HepG2 (cell line): Measurements from ENCODE around the gene RECK. TPM values are rescaled to one million over a fixed set of nuclear protein-coding genes. Genes with fewer than 3 reads are reported as not detected.
A peak's percentile ranks its signal among the peaks of the same experiment; 100 is the strongest.

ENCODE experiments used
- ATAC-seq: fragments of 200-7000 bp; cut with Tn5 transposase; 3 replicates; pipeline ENCODE4 v1.9.1; 2020; ENCODE audit warnings: mild to moderate bottlenecking, moderate library complexity
- BruUV-seq: library from RNA; stranded (reverse); fragments of 400-500 nt; replicated peaks from 2 replicates; lab custom pipeline; 2021; lab: Mats Ljungman, UMichigan
- CTCF ChIA-PET: fragments of 300-600 bp; formaldehyde crosslinking; extraction: SDS; loops from one replicate; lab custom pipeline; 2021; ENCODE audit warnings: low total read pairs, inconsistent platforms, low intra/inter-chr PET ratio; lab: Yijun Ruan, JAX
- POLR2A ChIA-PET: fragments of 350-600 bp; sonication (Branson Sonifier 250); formaldehyde crosslinking; loops from one replicate; lab custom pipeline; 2020; ENCODE audit warnings: antibody characterized with exemption, inconsistent platforms; lab: Yijun Ruan, JAX
- DNase-seq: peaks from one replicate; pipeline ENCODE4 v3.0.0-alpha.2; 2015; ENCODE audit warnings: low spot score
- FAIRE-seq: peaks from 3 replicates; lab custom pipeline; 2011; peaks lifted over from hg19 to GRCh38; lab: Jason Lieb, UNC
- H2AFZ ChIP-seq: one replicate; pipeline ENCODE4 v1.6.1; 2011; ENCODE audit warnings: low read length, inconsistent platforms
- H3K27ac ChIP-seq: fragments of 300-600 bp; 3 replicates; pipeline ENCODE4 v1.8.0; 2011; ENCODE audit warnings: mixed run types, mild to moderate bottlenecking, mixed read lengths, low read length, inconsistent platforms; ENCODE audit not compliant: insufficient read depth; ENCODE audit errors: extremely low read length
- H3K27me3 ChIP-seq, 2 experiments: fragments of 200-600 bp in 1 of 2; 2 replicates in 1 of 2; 3 replicates in 1 of 2; pipeline versions ENCODE4 v1.6.0 to v1.8.0; 2011; ENCODE audit warnings: low read length in 2 of 2, mild to moderate bottlenecking in 2 of 2, moderate library complexity in 2 of 2, inconsistent platforms in 1 of 2; ENCODE audit not compliant: insufficient read depth in 2 of 2, control insufficient read depth in 1 of 2
- H3K36me3 ChIP-seq, 2 experiments: fragments of 200-600 bp in 1 of 2; replicated peaks in 1 of 2; 2 replicates in 1 of 2; 3 replicates in 1 of 2; pipeline versions ENCODE4 v1.5.1 to v1.8.0; 2011; ENCODE audit warnings: low read length in 2 of 2, inconsistent platforms in 1 of 2; ENCODE audit not compliant: insufficient read depth in 2 of 2, control insufficient read depth in 1 of 2
- H3K4me1 ChIP-seq: 2 replicates; pipeline ENCODE4 v1.5.1; 2012; ENCODE audit warnings: low read length, inconsistent platforms; ENCODE audit not compliant: insufficient read depth
- H3K4me2 ChIP-seq: 2 replicates; pipeline ENCODE4 v1.6.0; 2011; ENCODE audit warnings: low read depth, low read length, inconsistent platforms
- H3K4me3 ChIP-seq, 3 experiments: fragments of 200-600 bp in 1 of 3; sonication (generic), shearing (Covaris generic) in 1 of 3; replicated peaks in 1 of 3; 2 replicates each; pipeline ENCODE4 v1.5.1; 2011 to 2016; ENCODE audit warnings: low read length in 3 of 3, inconsistent platforms in 2 of 3, low read depth in 2 of 3, mild to moderate bottlenecking in 2 of 3, control low read depth in 1 of 3, mixed read lengths in 1 of 3; ENCODE audit not compliant: insufficient read depth in 1 of 3
- H3K79me2 ChIP-seq: one replicate; pipeline ENCODE4 v1.6.1; 2011; ENCODE audit warnings: low read length, inconsistent platforms; ENCODE audit not compliant: insufficient read depth
- H3K9ac ChIP-seq: 2 replicates; pipeline ENCODE4 v1.6.0; 2011; ENCODE audit warnings: mild to moderate bottlenecking, low read depth, low read length, inconsistent platforms; ENCODE audit not compliant: insufficient read depth
- H3K9me3 ChIP-seq: 2 replicates; pipeline ENCODE4 v1.5.1; 2012; ENCODE audit warnings: mild to moderate bottlenecking, low read length
- H4K20me1 ChIP-seq: 2 replicates; pipeline ENCODE4 v1.6.0; 2011; ENCODE audit warnings: inconsistent platforms, mild to moderate bottlenecking, low read length, moderate library complexity; ENCODE audit not compliant: insufficient read depth
- CBFB ChIP-seq: sonication (generic); formaldehyde crosslinking; IDR thresholded peaks from 2 replicates; pipeline ENCODE4 v1.4.0; 2020; ENCODE audit warnings: missing genetic modification reagents
- FUBP1 ChIP-seq: sonication (generic); formaldehyde crosslinking; IDR thresholded peaks from 2 replicates; pipeline ENCODE4 v1.5.1; 2020; ENCODE audit warnings: missing genetic modification reagents, mild to moderate bottlenecking, borderline replicate concordance
- POLR2A ChIP-seq, 2 experiments: IDR thresholded peaks; 2 replicates each; pipeline ENCODE4 v1.6.1; 2011; ENCODE audit warnings: low read depth in 2 of 2, low read length in 2 of 2, mild to moderate bottlenecking in 1 of 2, moderate library complexity in 1 of 2; ENCODE audit not compliant: insufficient read depth in 1 of 2
- RBAK ChIP-seq: sonication (generic); formaldehyde crosslinking; IDR thresholded peaks from 2 replicates; pipeline ENCODE4 v1.5.1; 2020; ENCODE audit warnings: mild to moderate bottlenecking, missing genetic modification reagents
- THYN1 ChIP-seq: sonication (generic); formaldehyde crosslinking; IDR thresholded peaks from 2 replicates; pipeline ENCODE4 v1.8.1; 2023; ENCODE audit warnings: low read depth, mild to moderate bottlenecking, moderate library complexity, missing genetic modification reagents, borderline replicate concordance
- ZFP41 ChIP-seq: sonication (generic); formaldehyde crosslinking; IDR thresholded peaks from 2 replicates; pipeline ENCODE4 v1.4.0; 2020; ENCODE audit warnings: mild to moderate bottlenecking, missing genetic modification reagents, borderline replicate concordance
- ZNF619 ChIP-seq: sonication (generic); formaldehyde crosslinking; IDR thresholded peaks from 2 replicates; pipeline ENCODE4 v1.4.0; 2020; ENCODE audit warnings: mild to moderate bottlenecking, missing genetic modification reagents
- ZNF761 ChIP-seq: sonication (generic); formaldehyde crosslinking; conservative IDR thresholded peaks from 2 replicates; pipeline ENCODE4 v1.4.0; 2020; ENCODE audit warnings: mild to moderate bottlenecking, missing genetic modification reagents
- ZNF784 ChIP-seq: sonication (generic); formaldehyde crosslinking; IDR thresholded peaks from 2 replicates; pipeline ENCODE4 v1.5.1; 2020; ENCODE audit warnings: missing genetic modification reagents, mild to moderate bottlenecking, borderline replicate concordance
- WGBS: methylation state at CpG from one replicate; pipeline ENCODE4 v1.1.6; 2017; ENCODE audit warnings: low lambda C conversion rate; 5-methylcytosine and 5-hydroxymethylcytosine counted together
- in situ Hi-C: cut with HindIII; loops from 2 replicates; pipeline ENCODE4 v1.10.0; 2017; ENCODE audit warnings: low pct_unique_long_range_greater_than_20kb; ENCODE audit not compliant: extremely low pct_ligation_motif_present
- intact Hi-C: fragments of 100-400 bp; cut with micrococcal nuclease; formaldehyde crosslinking; loops from one replicate; pipeline ENCODE4 v1.10.0; 2022; ENCODE audit not compliant: unreplicated experiment
- polyA plus RNA-seq, 8 experiments: library from polyadenylated mRNA; depleted of rRNA in 3 of 8; stranded (reverse) in 7 of 8; unstranded in 1 of 8; fragments of >200 nt; fragmentation: Illumina TruSeq in 4 of 8; extraction: Trizol in 4 of 8; gene quantifications; 2 replicates each; pipeline versions ENCODE4 v1.2.1 to v1.2.3, GENCODE V29; 2011 to 2016; ENCODE audit warnings: low read depth in 4 of 8, missing spikeins in 1 of 8, mixed read lengths in 1 of 8; ENCODE audit not compliant: insufficient read depth in 1 of 8
- total RNA-seq, 5 experiments: library from RNA; depleted of rRNA; stranded (reverse); fragments of >200 nt; fragmentation: Illumina TruSeq; extraction: Trizol; gene quantifications; 2 replicates each; pipeline ENCODE4 v1.2.3, GENCODE V29; 2016; ENCODE audit warnings: low read depth in 1 of 5
- TF ChIP-seq, protein P1 (sequence below): sonication (generic); formaldehyde crosslinking; IDR thresholded peaks from 2 replicates; pipeline ENCODE4 v1.5.0; 2020; ENCODE audit warnings: missing genetic modification reagents
- TF ChIP-seq, protein P2 (sequence below): fragments of 450-650 bp; IDR thresholded peaks from 2 replicates; pipeline ENCODE4 v1.6.1; 2016

Gene RECK
- total and polyA plus RNA-seq, 2 of the 13 experiments (the other 11 are each of a cell fraction or from before 2014, with no cell fraction given), result 3.1 to 4.8 TPM

- no TSS peak for BruUV-seq
- Histone ChIP-seq H3K4me1 (peaks cover 31% of the 10 kb centered on the region), H3K9me3 (no peaks in the 10 kb centered on the region), H3K9ac (no peak overlapping the region), H4K20me1 (no peaks in the 10 kb centered on the region), H3K27me3 (peaks cover 0 to 4% of the 10 kb centered on the region in 2 experiments; a peak in 1 of 5 replicates), H3K79me2 (no peaks in the 10 kb centered on the region), H3K4me2 (no peak overlapping the region), H3K27ac (no peak overlapping the region), H2AFZ (no peak overlapping the region), H3K36me3 (no peaks in the 10 kb centered on the region), H3K4me3 (no peak overlapping the region)
- ChIA-PET POLR2A (no interaction called here), CTCF (no interaction called here)
- intact Hi-C loops (no loop called here), in situ Hi-C loops (no loop called here)
- DNase-seq (no peak), FAIRE-seq (no peak), ATAC-seq (no peak)
- WGBS, result 8% methylated on average over 5 of the region's 6 CpGs
- TF ChIP-seq CBFB, result no peak
These were observed 4.7 kb upstream of the RECK start for GRCh38 chr9:36031774-36032555.

DNA sequence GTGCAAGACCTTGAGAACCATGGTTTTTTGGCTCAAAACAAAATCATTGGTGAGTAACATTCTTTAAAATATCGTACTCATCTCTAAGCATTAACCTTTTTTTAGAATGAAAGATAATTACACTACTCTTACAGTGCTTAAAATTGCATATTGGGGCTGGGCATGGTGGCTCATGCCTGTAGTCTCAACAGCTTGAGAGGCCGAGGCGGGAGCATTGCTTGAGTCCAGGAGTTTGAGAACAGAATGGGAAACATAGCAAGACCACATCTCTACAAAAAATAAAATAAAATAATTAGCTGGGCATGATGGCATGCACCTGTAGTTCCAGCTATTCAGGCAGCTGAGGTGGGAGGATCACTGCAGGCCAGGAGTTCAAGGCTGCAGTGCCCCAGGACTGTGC lies 2.9 kb upstream of the RECK start:
- H3K36me3 ChIP-seq, result no peaks in the 10 kb centered on the region
- intact Hi-C loops (no loop called here), in situ Hi-C loops (no loop called here)
- H3K27me3 ChIP-seq, result peaks cover 0 to 4% of the 10 kb centered on the region in 2 experiments; a peak in 1 of 5 replicates
- no peak overlapping the region for H2AFZ ChIP-seq
- H3K4me2 ChIP-seq, result peak overlapping the region; percentile 13; the same call in 1 of the 2 replicates
- CTCF ChIA-PET, result no interaction called here
- POLR2A ChIA-PET, result no interaction called here
- no peak for FAIRE-seq
- H3K9me3 ChIP-seq, result no peaks in the 10 kb centered on the region
- peaks cover 43% of the 10 kb centered on the region for H3K4me1 ChIP-seq
- no peak overlapping the region for H3K9ac ChIP-seq
- no peak overlapping the region for H3K27ac ChIP-seq
- no peak overlapping the region for H3K4me3 ChIP-seq
- H3K79me2 ChIP-seq, result no peaks in the 10 kb centered on the region
- no TSS peak for BruUV-seq
- no peaks in the 10 kb centered on the region for H4K20me1 ChIP-seq
- 58% methylated on average over 3 of the region's 3 CpGs for WGBS
- DNase-seq, result no peak
- ATAC-seq, result no peak
- TF ChIP-seq ZNF761 (CRISPR knock-in tag) (no peak), ZNF784 (no peak), ZNF619 (CRISPR knock-in tag) (no peak), RBAK (CRISPR knock-in tag) (no peak), FUBP1 (no peak), THYN1 (CRISPR knock-in tag) (no peak), POLR2A (IDR thresholded peaks at IDR 0.05; ENCODE audit: insufficient read depth in 1 of 2, low read depth in 2 of 2, low read length in 2 of 2) (no peak), ZFP41 (CRISPR knock-in tag) (no peak)
- TF ChIP-seq, protein P1, sequence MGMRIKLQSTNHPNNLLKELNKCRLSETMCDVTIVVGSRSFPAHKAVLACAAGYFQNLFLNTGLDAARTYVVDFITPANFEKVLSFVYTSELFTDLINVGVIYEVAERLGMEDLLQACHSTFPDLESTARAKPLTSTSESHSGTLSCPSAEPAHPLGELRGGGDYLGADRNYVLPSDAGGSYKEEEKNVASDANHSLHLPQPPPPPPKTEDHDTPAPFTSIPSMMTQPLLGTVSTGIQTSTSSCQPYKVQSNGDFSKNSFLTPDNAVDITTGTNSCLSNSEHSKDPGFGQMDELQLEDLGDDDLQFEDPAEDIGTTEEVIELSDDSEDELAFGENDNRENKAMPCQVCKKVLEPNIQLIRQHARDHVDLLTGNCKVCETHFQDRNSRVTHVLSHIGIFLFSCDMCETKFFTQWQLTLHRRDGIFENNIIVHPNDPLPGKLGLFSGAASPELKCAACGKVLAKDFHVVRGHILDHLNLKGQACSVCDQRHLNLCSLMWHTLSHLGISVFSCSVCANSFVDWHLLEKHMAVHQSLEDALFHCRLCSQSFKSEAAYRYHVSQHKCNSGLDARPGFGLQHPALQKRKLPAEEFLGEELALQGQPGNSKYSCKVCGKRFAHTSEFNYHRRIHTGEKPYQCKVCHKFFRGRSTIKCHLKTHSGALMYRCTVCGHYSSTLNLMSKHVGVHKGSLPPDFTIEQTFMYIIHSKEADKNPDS, result no peak
- TF ChIP-seq, protein P2, sequence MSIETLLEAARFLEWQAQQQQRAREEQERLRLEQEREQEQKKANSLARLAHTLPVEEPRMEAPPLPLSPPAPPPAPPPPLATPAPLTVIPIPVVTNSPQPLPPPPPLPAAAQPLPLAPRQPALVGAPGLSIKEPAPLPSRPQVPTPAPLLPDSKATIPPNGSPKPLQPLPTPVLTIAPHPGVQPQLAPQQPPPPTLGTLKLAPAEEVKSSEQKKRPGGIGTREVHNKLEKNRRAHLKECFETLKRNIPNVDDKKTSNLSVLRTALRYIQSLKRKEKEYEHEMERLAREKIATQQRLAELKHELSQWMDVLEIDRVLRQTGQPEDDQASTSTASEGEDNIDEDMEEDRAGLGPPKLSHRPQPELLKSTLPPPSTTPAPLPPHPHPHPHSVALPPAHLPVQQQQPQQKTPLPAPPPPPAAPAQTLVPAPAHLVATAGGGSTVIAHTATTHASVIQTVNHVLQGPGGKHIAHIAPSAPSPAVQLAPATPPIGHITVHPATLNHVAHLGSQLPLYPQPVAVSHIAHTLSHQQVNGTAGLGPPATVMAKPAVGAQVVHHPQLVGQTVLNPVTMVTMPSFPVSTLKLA, result no peak
